ENCODE measurements around the gene CADPS. TPM values are rescaled to one million over a fixed set of nuclear protein-coding genes. Genes with fewer than 3 reads are reported as not detected.

CADPS gene
- total RNA-seq, 1 experiment from 2014 or later: not detected

GRCh38 chr3:62873761-62874710 is 1.2 kb downstream of the CADPS start:
- no peak for DNase-seq (ENCODE audit: low read depth)

GRCh38 chr3:62873451-62873760 is 1.8 kb downstream of the CADPS start:
- DNase-seq (ENCODE audit: low read depth): no peak

- DNase-seq (ENCODE audit: low read depth): no peak
Measured at GRCh38 chr3:62872318-62872717, 2.9 kb downstream of the CADPS start.

GRCh38 chr3:62870321-62870720 is 4.9 kb downstream of the CADPS start:
- DNase-seq (ENCODE audit: low read depth): peak; percentile 8

GRCh38 chr3:62863648-62864047 is 11.6 kb downstream of the CADPS start:
- no peak for DNase-seq (ENCODE audit: low read depth)

- DNase-seq (ENCODE audit: low read depth): no peak
Measured at GRCh38 chr3:62859203-62859791, 15.9 kb downstream of the CADPS start.

- no peak for DNase-seq (ENCODE audit: low read depth)
Measured at GRCh38 chr3:62845996-62846395, 29.2 kb downstream of the CADPS start.

- no peak for DNase-seq (ENCODE audit: low read depth)
Measured at GRCh38 chr3:62843508-62843907, 31.7 kb downstream of the CADPS start.

- DNase-seq (ENCODE audit: low read depth): no peak
Measured at GRCh38 chr3:62839748-62840147, 35.5 kb downstream of the CADPS start.

GRCh38 chr3:62837145-62837787 is 38.0 kb downstream of the CADPS start:
- no peak for DNase-seq (ENCODE audit: low read depth)

- no peak for DNase-seq (ENCODE audit: low read depth)
Measured at GRCh38 chr3:62835554-62836236, 39.5 kb downstream of the CADPS start.

- no peak for DNase-seq (ENCODE audit: low read depth)
Measured at GRCh38 chr3:62833538-62833937, 41.7 kb downstream of the CADPS start.

- DNase-seq (ENCODE audit: low read depth): no peak
Measured at GRCh38 chr3:62832553-62832952, 42.7 kb downstream of the CADPS start.

GRCh38 chr3:62830727-62831322 is 44.4 kb downstream of the CADPS start:
- no peak for DNase-seq (ENCODE audit: low read depth)

GRCh38 chr3:62827550-62827949 is 47.7 kb downstream of the CADPS start:
- DNase-seq (ENCODE audit: low read depth): no peak

- DNase-seq (ENCODE audit: low read depth): no peak
Measured at GRCh38 chr3:62824965-62825592, 50.1 kb downstream of the CADPS start.

- DNase-seq (ENCODE audit: low read depth): no peak
Measured at GRCh38 chr3:62823461-62824050, 51.7 kb downstream of the CADPS start.

GRCh38 chr3:62822905-62823304 is 52.3 kb downstream of the CADPS start:
- DNase-seq (ENCODE audit: low read depth): no peak

- DNase-seq (ENCODE audit: low read depth): no peak
Measured at GRCh38 chr3:62818347-62818746, 56.9 kb downstream of the CADPS start.

GRCh38 chr3:62817678-62818077 is 57.5 kb downstream of the CADPS start:
- DNase-seq (ENCODE audit: low read depth): no peak

GRCh38 chr3:62815981-62816380 is 59.2 kb downstream of the CADPS start:
- no peak for DNase-seq (ENCODE audit: low read depth)

Data from M059J (cell line).